SK-N-MC (cell line): ENCODE results near the gene NADK2.

ENCODE experiments used
- EZH2 ChIP-seq: fragments of 200-600 bp; sonication (generic); IDR thresholded peaks from one replicate; pipeline ENCODE4 v1.6.1; 2017; ENCODE audit warnings: antibody characterized with exemption
- POLR2AphosphoS5 ChIP-seq: IDR thresholded peaks from 2 replicates; pipeline ENCODE4 v1.6.1; 2012; ENCODE audit warnings: mild to moderate bottlenecking, low read depth, low read length, borderline replicate concordance

GRCh38 chr5:36217567-36217966 is 24.2 kb downstream of the NADK2 start:
- TF ChIP-seq EZH2 (no peak), POLR2AphosphoS5 (no peak)
